Mononuclear cell (primary cell): ENCODE results near the gene AK8. TPM values are rescaled to one million over a fixed set of nuclear protein-coding genes. Genes with fewer than 3 reads are reported as not detected.

Experiments used
- H3K27me3 ChIP-seq: 2 replicates; pipeline ENCODE4 v1.6.0; 2011; ENCODE audit warnings: low read length, control low read depth; ENCODE audit not compliant: insufficient read depth
- H3K4me1 ChIP-seq: 2 replicates; pipeline ENCODE4 v1.5.1; 2011; ENCODE audit warnings: mild to moderate bottlenecking, low read length, control low read depth; ENCODE audit not compliant: insufficient read depth
- H3K4me3 ChIP-seq: 2 replicates; pipeline ENCODE4 v1.5.1; 2011; ENCODE audit warnings: mild to moderate bottlenecking, low read length, moderate library complexity
- H3K9me3 ChIP-seq: 2 replicates; pipeline ENCODE4 v1.5.1; 2011; ENCODE audit warnings: low read depth, mild to moderate bottlenecking, control low read depth, low read length
- total RNA-seq: library from RNA; depleted of rRNA; stranded (reverse); fragments of >200 nt; gene quantifications from one replicate; pipeline ENCODE4 v1.2.3, GENCODE V29; 2012

The AK8 gene
- total RNA-seq = 0.63 TPM

GRCh38 chr9:132877824-132878694 lies at the start of gene AK8:
Gene AK8 (minus strand): TSS chr9:132878284. CDS start chr9:132878255, 29 bp downstream.
- no peaks in the 10 kb centered on the region for H3K9me3 ChIP-seq
- H3K27me3 ChIP-seq = no peaks in the 10 kb centered on the region
- H3K4me3 ChIP-seq = peak within 1 kb of the TSS; percentile 84
- peaks cover 22% of the 10 kb centered on the region for H3K4me1 ChIP-seq

- no peak overlapping the region for H3K4me3 ChIP-seq
- H3K27me3 ChIP-seq = no peaks in the 10 kb centered on the region
- H3K9me3 ChIP-seq = no peaks in the 10 kb centered on the region
- H3K4me1 ChIP-seq = no peaks in the 10 kb centered on the region
Observed at GRCh38 chr9:132927704-132928103, 49.6 kb upstream of the AK8 start.

GRCh38 chr9:132923346-132923902 lies 45.3 kb upstream of the AK8 start:
- Histone ChIP-seq H3K9me3 (no peaks in the 10 kb centered on the region), H3K4me3 (no peak overlapping the region), H3K27me3 (no peaks in the 10 kb centered on the region), H3K4me1 (no peaks in the 10 kb centered on the region)

- Histone ChIP-seq H3K9me3 (no peaks in the 10 kb centered on the region), H3K4me3 (no peak overlapping the region), H3K27me3 (no peaks in the 10 kb centered on the region), H3K4me1 (no peaks in the 10 kb centered on the region)
Observed at GRCh38 chr9:132919614-132920268, 41.7 kb upstream of the AK8 start.

GRCh38 chr9:132914924-132915323 lies 36.8 kb upstream of the AK8 start:
- Histone ChIP-seq H3K9me3 (no peaks in the 10 kb centered on the region), H3K4me3 (no peak overlapping the region), H3K4me1 (no peaks in the 10 kb centered on the region), H3K27me3 (no peaks in the 10 kb centered on the region)

GRCh38 chr9:132912131-132912530 lies 34.0 kb upstream of the AK8 start:
- Histone ChIP-seq H3K4me1 (no peaks in the 10 kb centered on the region), H3K27me3 (no peaks in the 10 kb centered on the region), H3K9me3 (no peaks in the 10 kb centered on the region), H3K4me3 (no peak overlapping the region)

GRCh38 chr9:132910376-132910775 lies 32.3 kb upstream of the AK8 start:
- no peaks in the 10 kb centered on the region for H3K27me3 ChIP-seq
- H3K9me3 ChIP-seq = no peaks in the 10 kb centered on the region
- no peak overlapping the region for H3K4me3 ChIP-seq
- H3K4me1 ChIP-seq = no peaks in the 10 kb centered on the region

- no peaks in the 10 kb centered on the region for H3K27me3 ChIP-seq
- H3K9me3 ChIP-seq = no peaks in the 10 kb centered on the region
- no peak overlapping the region for H3K4me3 ChIP-seq
- no peaks in the 10 kb centered on the region for H3K4me1 ChIP-seq
Observed at GRCh38 chr9:132909311-132909710, 31.2 kb upstream of the AK8 start.

- no peak overlapping the region for H3K4me3 ChIP-seq
- H3K27me3 ChIP-seq = no peaks in the 10 kb centered on the region
- H3K4me1 ChIP-seq = no peaks in the 10 kb centered on the region
- H3K9me3 ChIP-seq = no peaks in the 10 kb centered on the region
Observed at GRCh38 chr9:132908635-132909034, 30.6 kb upstream of the AK8 start.

- Histone ChIP-seq H3K27me3 (no peaks in the 10 kb centered on the region), H3K9me3 (no peaks in the 10 kb centered on the region), H3K4me1 (no peaks in the 10 kb centered on the region), H3K4me3 (no peak overlapping the region)
Observed at GRCh38 chr9:132905726-132906125, 27.6 kb upstream of the AK8 start.

GRCh38 chr9:132903574-132904492 lies 25.7 kb upstream of the AK8 start:
- no peaks in the 10 kb centered on the region for H3K27me3 ChIP-seq
- H3K4me3 ChIP-seq = no peak overlapping the region
- no peaks in the 10 kb centered on the region for H3K4me1 ChIP-seq
- H3K9me3 ChIP-seq = no peaks in the 10 kb centered on the region

GRCh38 chr9:132901858-132902831 lies 24.1 kb upstream of the AK8 start:
- no peaks in the 10 kb centered on the region for H3K4me1 ChIP-seq
- H3K27me3 ChIP-seq = no peaks in the 10 kb centered on the region
- no peak overlapping the region for H3K4me3 ChIP-seq
- no peaks in the 10 kb centered on the region for H3K9me3 ChIP-seq

GRCh38 chr9:132898051-132898450 lies 20.0 kb upstream of the AK8 start:
- no peaks in the 10 kb centered on the region for H3K27me3 ChIP-seq
- H3K4me3 ChIP-seq = no peak overlapping the region
- H3K9me3 ChIP-seq = no peaks in the 10 kb centered on the region
- no peaks in the 10 kb centered on the region for H3K4me1 ChIP-seq

- Histone ChIP-seq H3K9me3 (no peaks in the 10 kb centered on the region), H3K4me1 (no peaks in the 10 kb centered on the region), H3K4me3 (no peak overlapping the region)
Observed at GRCh38 chr9:132896906-132897305, 18.8 kb upstream of the AK8 start.

More at GRCh38 chr9:132896906-132897305, 18.8 kb upstream of the AK8 start:
- H3K27me3 ChIP-seq = no peaks in the 10 kb centered on the region
